Stimulated activated naive CD8-positive, alpha-beta T cell treated with anti-CD3 and anti-CD28 coated beads, Interleukin-15, Interleukin-2, amounts not matched to agents 100 U/mL and 50 U/mL, for 24 hours (primary cell): ENCODE measurements around the gene TM9SF3.
"Not testable (repeated sequence)": the region's sequence is repeated elsewhere in the genome, so short reads cannot be mapped to it uniquely, and the experiment has no call there.

Experiments used
- ATAC-seq: fragments of 150-1000 bp; cut with Tn5 transposase; one replicate; pipeline ENCODE4 v1.10.0; 2021
- DNase-seq: peaks from one replicate; pipeline ENCODE4 v3.0.0; 2021

TM9SF3 gene

GRCh38 chr10:96598846-96599245 lies 12.0 kb upstream of the TM9SF3 start:
- ATAC-seq (no peak), DNase-seq (no peak)

DNA sequence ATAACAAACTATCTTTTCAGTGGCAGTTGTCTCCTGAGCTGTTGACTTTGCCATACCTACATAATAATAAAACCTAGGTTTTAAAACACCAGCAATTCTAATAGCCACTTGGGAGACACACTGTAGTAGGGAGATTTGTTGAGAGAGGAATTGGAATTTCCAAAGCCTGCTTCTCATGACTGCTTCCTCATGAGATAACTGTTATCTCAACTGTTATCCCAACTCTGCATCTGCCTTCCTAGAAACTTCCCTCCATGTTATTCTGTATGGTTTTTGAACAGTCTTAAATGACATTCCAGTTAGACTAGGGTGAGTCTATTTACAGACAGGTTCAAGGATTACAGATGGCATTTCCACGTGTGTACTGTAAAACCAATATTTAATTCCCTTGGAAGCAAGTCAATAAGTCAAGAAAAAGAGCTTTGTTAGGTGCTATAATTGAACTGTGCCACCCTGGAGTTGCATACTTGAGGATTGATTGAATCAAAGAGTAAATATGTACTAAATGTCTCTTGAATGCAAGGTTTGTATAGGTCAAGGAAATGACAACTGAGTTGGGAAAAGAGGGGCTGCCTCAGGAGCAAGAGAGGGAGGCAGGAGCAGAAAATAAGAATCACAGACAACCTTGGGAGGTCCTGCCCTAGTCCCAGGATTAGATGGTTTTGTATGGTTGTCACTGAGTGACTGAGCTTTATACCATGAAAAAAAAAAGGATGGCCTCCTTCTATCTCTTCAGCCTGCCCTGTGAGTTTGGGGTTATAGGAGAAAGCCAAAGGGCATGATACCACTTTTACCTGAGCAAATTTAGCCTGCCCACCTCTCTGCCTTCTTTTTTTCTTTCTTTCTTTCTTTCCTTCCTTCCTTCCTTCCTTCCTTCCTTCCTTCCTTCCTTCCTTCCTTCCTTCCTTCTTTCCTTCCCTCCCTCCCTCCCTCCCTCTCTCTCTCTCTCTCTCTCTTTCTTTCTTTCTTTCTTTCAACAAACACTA lies 9.9 kb upstream of the TM9SF3 start:
- no peak for DNase-seq
- no peak for ATAC-seq

DNA sequence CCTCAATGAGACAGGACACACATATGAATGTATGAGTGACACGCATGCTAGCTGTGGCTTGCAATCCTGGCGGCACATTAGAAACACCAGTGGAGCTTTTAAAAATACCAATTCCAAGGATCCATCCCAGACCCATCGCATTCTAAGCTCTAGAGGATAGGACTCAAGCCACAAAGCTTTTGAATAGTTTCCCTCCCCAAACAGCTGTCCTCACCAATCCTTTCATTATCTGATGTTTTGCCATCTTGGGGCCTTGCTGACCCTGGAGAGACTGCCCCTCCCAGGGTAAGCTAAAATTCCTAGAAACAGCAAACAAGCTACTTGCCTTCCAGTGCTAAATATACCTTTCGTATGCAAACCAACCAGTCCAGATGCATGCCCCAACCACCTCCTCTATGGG lies 8.9 kb upstream of the TM9SF3 start:
- ATAC-seq: no peak
- DNase-seq: no peak

DNA sequence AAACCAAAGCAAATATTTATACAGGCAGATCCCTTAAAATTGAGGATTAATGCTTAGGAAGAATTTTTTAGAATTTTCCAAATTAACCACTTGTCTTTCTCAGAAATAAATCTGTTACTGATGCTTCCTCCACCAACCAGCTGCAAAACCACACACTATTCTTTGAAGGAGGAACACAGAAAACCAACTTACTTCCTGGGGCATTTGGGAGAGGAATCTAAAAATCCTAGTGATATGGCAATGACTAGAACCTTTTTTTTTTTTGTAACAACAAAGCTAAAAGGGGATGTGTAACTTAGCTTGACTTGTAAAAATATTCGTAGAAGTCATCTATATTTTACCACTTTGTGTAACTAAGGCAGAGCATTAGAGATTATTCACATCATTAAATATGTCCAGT lies 5.1 kb upstream of the TM9SF3 start:
- DNase-seq: no peak
- no peak for ATAC-seq

DNA sequence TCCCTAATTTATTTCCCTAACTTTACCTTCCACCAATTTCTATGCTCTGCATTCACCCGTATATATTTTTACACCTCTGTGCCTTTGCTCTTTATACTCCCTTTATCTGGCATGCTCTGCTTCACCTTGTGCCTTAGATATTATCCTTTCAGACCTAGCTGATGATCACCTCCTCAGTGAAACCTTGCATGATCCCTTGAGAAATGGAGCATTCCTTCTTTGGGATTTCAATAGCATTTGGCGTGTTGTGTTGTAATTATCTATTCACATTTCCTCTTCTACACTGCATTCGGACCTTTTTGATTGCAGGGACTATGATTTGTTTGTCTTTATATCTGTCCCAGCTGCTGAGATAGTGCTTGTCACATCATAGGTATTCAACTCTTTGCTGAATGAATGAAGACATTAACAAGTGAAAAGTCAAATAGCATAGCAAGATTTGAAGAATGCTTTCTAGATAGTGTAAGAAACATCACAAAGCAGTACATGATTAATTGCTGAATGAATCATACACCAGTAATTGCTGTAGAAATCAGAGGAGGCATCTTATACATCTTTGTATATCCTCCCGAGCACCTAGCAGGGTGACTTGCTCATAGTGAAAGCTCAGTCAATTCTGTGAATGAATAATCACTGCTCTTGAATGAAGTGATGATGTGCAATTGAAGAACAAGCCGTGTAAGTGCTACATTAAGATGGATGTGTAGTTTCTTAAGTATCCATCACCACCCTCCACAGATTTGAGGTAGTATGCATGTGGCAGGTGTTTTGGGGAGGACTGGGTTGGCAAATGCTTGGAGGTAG lies 2.0 kb upstream of the TM9SF3 start:
- no peak for DNase-seq
- peak; percentile 71 for ATAC-seq

DNA sequence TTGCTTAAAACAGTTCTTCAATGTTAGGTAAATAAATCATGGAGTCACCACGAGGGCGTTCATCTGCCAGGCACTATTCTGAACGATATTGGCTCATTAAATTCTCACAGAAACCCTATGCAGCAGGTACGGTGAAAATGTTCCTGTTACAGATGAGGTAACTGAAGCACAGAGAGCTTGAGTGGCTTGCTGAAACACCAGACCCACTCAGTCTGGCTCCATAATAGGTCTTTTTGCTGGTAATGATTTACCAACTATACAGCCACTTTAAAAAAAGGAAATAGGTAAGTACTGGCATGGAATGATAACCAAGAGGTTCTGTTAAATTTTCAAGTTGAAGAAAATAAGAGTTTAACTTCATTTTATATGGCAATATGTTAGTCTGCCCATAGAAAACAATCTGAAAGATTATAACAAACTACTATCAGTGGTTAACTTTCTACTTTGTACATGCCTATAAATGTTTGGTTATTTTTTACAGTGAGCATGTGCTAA lies 1.3 kb upstream of the TM9SF3 start:
- DNase-seq: no peak

GRCh38 chr10:96587264-96588059 lies 650 bp upstream of the TM9SF3 start:
- ATAC-seq (peak; percentile 12), DNase-seq (no peak)

More for the DNA sequence above, 1.3 kb upstream of the TM9SF3 start:
- no peak for ATAC-seq

DNA sequence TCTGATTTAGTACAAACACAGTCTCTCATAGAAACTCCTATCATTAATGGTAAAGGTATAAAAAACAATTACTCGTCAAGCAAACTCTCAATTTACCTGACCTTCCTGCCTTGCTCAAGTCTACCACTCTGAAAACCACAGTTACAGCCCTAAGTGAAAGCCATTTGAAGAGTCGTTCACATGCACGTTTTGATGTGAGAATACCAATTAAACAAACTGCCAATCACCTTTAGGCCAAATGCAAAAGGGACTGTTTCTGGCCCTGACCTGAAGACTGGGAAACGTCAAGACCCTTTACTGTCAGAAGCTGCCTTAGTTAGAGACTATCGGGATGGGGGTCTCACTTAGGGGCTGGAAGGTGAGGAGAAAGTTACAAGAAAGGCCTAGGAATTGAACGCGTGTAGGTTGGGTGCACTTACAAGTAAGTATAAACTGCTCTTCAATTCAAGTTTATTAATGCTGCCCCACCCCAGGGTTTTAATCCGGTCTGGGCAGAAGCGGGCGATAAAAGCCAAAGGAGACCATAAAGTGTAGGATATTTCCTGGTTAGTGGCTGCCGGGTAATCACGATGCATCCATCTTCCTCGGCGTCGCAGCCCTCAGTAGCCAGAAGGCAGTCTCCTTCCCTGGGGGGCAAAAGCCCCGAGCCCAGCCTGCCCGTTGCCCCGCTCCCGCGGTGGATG lies 935 bp downstream of the TM9SF3 start:
- no peak for DNase-seq

DNA sequence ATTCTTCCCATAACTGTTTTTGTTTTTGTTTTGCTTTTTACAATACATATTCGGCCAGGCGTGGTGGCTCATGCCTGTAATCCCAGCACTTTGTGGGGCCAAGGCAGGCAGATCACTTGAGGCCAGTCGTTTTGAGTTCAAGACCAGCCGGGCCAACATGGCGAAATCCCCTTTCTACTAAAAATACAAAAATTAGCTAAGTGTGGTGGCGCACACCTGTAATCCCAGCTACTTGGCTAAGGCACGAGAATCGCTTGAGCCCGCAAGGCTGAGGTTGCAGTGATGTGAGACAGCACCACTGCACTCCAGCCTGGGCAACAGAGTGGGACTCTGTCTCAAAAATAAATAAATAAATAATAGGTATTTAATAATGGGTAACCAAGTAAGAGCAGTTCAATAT lies 2.3 kb downstream of the TM9SF3 start:
- DNase-seq (no peak), ATAC-seq (no peak)

More for the DNA sequence above, 935 bp downstream of the TM9SF3 start:
- ATAC-seq: peak; percentile 1

DNA sequence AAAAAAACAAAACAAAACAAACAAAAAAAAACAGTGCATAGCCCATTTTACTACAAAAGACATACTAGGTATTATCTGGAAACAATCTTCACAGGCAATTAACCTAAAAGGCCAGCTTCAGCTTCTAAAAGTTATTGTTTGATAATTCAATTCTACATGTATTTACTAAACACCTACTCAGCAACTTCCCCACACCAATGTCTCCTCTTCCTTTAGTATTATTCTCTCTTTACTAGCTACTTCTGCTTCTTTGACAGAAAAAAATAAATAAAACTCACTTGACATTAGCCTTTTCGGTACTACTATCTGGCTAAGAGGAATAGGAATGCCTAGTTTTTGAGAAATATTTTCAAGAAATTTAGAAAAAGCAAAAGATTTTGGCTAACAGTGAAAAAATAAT lies 2.8 kb downstream of the TM9SF3 start:
- DNase-seq (no peak), ATAC-seq (no peak)

- DNase-seq (no peak), ATAC-seq (no peak)
Measured at GRCh38 chr10:96579133-96579532, 7.7 kb downstream of the TM9SF3 start.

- no peak for DNase-seq
- no peak for ATAC-seq
Measured at GRCh38 chr10:96578633-96579032, 8.2 kb downstream of the TM9SF3 start.

DNA sequence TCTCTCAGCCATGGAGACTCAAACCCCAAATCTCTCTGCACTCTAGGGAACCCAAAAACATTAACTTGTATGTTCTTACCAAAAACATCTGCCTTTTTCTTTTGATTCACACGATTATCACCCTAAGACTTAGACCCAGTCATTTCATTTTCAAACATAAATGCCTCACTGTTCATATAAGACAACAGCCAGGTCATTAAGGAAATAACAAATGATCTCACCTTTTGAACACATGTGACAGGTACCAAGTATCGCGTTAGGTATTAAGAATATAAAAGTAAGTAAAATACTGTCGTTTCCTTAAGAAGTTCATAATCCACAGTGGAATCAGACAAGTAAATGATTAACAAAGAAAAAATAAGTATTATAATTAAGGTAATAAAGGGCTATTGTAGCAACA lies 8.8 kb downstream of the TM9SF3 start:
- ATAC-seq: no peak
- no peak for DNase-seq

- ATAC-seq: no peak
Measured at GRCh38 chr10:96577069-96577468, 9.7 kb downstream of the TM9SF3 start.

DNA sequence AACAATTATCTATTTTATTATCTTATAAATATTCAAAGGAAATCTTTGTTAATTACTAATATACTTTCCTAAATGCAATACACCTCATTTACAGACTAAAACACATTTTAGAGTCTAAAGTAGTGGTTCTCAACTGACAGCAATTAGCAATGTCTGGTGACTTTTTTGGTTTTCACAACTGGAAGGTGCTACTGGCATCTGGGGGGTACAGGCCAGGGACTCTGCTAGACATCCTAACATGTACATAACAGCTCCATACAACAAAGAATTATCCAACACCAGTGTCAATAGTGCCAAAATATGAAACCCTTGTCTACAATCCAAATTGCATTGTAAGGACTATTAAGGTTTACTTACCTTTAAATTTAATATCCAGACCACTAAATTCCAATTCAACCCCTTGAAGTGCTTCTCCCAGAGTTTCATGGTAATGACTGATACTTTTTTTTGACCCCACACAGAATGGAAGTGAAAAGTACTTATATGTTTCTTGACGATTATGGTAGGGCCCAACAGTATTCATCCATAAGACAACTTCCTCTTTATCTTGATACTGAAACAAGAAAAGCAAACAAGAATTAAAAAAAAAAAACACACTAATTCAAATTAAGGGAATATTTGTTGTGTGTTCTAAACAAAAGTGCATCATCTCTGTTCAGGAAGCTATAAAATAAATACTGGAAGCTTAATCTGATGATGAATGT lies 10.4 kb downstream of the TM9SF3 start:
- no peak for ATAC-seq
- no peak for DNase-seq

More at GRCh38 chr10:96577069-96577468, 9.7 kb downstream of the TM9SF3 start:
- DNase-seq: no peak

GRCh38 chr10:96574564-96574963 lies 12.2 kb downstream of the TM9SF3 start:
- not testable (repeated sequence) for ATAC-seq, DNase-seq

- no peak for ATAC-seq
- DNase-seq: no peak
Measured at GRCh38 chr10:96573036-96573435, 13.8 kb downstream of the TM9SF3 start.

DNA sequence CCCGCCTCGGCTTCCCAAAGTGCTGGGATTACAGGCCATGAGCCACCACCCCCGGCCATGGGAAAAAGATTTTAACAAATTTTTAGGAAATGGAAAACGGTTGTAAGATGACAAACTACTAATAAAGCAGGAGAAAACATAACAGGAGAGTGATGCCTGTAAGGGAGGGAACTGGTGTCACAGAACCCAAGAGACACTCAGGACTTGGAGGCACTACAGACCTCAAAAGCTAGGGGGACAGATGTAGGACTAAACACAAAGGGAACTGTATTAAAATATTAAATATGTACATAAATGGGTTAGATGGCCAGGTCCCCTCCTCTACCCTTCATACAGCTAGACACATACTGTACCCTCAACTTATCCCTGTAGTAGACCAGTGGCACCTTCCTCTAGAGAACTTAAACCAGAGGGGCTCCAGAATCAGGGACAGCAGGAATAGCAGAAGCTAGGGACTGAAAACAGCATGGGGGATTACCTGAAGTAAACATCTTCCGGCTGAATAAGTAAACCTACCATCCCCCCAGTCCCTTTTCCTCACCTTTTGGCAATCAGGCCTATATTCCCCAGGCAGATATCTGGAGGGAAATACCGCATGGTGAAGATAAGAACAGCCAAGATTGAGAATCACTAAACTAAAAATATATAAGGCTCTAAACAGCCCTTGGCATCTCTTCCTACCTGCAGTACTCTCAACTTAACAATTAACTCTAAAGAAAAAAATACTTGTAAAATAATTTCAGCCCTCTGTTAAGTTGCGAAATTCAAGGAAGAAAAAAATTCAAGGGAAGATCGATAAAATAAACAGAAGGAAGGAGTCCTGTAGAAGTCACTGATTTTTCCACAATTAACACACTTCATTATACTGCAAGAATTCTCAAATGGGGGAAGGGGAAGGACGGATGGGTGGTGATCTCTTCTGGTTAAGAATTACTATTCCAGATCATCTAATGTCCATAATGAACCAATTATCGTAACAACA lies 15.5 kb downstream of the TM9SF3 start:
- DNase-seq: no peak
- ATAC-seq: no peak

DNA sequence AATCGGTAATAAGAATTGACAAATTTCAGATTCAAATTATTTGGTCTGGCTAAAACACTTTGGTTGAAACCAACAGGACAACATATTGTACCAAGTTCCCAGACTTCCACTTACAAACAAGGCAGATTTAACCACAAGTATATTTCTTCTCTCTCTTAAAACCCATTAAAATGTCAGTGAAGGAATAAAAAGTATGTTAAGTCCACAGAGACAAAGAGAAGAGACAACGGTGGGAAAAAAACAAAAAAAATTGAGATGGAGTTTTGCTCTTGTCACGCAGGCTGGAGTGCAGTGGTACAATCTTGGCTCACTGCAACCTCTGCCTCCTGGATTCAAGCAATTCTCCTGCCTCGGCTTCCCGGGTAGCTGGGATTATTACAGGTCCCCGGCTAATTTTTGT lies 16.3 kb downstream of the TM9SF3 start:
- ATAC-seq (no peak), DNase-seq (no peak)

DNA sequence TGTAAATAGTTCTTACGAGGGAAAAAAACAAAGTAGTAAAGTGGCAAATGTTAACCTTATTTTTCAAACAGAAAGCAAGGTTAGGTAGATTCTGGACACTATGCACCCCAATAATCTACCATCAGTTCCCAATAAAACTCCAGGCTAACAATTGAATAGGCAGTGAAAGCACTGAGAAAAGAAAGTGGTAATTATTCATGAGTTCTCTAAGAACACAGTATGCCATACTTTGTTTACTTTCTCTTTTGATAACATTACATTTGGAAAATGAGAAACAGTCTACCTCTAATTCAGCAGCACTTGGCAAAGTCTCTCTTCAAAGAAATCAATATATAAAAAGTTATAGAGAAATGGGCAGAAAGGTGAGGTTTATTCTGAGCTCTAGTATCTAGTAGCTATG lies 18.4 kb downstream of the TM9SF3 start:
- no peak for ATAC-seq

More for the DNA sequence above, 18.4 kb downstream of the TM9SF3 start:
- DNase-seq: no peak
